Superior temporal gyrus (tissue), 1 donor: ENCODE results near the gene PLA2G15.

Source experiments
- DNase-seq: peaks from one replicate; pipeline ENCODE4 v3.0.0-alpha.2; 2016; ENCODE audit errors: extremely low spot score

The PLA2G15 gene

DNA sequence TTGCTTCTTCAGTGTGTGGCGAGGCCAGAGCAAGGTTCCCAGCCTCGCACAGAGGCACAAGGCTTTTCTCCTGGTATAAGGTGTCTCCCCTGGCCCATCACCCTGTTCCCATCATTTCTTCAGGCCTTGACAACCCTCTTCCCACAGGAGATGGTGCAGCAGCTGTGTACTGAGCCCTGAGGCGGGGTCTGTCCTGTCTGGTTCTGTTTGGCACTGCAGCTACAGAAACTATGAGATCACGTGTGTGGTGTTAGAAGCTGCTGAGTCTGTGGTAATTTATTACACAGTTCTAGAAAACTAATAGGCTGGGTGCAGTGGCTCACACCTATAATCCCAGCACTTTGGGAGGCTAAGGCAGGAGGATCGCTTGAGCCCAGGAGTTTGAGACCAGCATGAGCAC is 7.2 kb downstream of the PLA2G15 start:
- DNase-seq, result no peak

DNA sequence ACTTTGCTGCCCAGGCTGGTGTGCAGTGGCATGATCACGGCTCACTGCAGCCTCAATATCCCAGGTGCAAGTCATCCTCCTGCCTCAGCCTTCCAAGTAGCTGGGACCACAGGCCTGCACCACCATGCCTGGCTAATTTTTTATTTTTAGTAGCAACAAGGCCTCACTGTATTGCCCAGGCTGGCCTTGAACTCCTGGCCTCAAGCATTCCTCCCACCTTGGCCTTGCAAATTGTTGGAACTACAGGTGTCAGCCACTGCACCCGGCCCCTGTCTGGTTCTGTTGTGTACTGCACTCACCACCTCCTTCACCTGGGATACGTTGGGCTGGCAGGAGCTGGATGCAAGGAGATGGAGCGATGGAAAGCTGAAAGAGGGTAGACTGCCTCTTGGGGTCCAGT is 8.5 kb downstream of the PLA2G15 start:
- DNase-seq, result no peak

- DNase-seq, result no peak
Observed at GRCh38 chr16:68255712-68256111, 10.5 kb downstream of the PLA2G15 start.

DNA sequence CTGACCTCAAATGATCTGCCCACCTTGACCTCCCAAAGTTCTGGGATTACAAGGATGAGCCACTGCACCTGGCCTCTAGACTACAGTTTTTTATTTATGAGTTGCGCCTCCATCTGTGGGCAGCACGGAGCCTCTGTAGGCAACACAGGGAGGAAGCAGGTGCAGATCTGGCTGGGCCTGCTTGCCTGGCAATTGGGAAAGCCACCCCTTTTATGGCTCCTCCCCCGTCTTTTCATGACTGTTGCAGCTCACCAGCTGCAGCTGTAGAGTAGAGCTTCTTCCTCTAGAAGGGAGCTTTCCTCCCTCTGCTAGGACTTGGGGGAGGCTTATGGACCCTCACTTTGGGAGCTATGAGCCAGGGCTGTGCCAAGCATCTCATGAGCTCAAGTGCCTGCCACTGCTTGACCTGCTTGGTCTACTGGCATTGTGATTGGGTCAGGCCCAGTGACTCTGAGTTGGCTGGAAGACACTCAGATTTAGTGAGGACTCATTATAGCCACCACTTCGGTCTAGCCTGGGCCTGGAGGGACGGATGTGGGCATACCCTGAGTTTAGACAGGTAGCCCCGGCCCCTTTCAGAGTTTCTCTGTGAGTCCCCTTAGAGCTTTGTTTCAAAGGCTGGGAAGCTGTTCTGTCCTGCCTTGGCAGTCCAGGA is 12.2 kb downstream of the PLA2G15 start:
- peak; percentile 33 for DNase-seq

DNA sequence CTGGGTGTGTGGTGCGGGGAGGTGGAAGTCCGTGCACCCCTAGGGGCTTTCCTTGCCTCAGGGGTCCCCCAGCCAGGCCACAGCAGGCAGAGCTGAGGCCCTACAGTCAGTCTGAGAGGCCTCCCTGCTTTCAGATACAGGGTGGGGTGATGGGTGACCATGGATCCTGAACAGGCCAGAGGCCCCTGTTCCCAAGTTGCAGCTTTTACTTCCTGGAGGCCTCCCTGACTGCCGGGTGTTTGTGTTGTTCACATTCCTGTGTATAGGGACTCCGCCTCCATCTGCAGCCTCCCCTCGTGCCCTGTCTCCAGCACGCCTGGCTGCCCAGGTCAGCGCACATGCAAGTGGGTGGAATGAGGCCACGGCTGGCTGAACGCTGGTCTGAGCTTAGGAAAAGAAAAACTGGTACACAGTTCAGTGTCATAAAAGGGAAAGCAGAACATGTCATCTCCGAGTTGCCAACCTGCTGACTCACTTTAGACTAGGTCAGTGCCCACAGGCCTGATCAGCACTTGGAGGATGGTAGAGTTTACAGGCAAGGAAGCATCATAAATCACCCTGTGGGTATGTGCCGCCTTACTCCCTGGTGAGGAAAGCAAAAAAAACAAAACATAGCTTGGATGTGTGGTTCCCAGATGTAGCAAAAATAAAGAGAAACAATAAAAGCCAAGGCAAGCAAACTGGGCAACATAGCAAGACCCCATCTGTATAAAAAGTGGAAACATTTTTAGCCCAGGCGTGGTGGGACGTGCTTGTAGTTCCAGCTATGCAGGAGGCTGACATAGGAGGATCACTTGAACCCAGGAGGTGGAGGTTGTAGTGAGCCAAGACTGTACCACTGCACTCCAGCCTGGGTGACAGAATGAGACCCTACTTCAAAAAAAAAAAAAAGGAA is 13.0 kb downstream of the PLA2G15 start:
- no peak for DNase-seq

GRCh38 chr16:68259007-68259825 is 14.0 kb downstream of the PLA2G15 start:
- no peak for DNase-seq

DNA sequence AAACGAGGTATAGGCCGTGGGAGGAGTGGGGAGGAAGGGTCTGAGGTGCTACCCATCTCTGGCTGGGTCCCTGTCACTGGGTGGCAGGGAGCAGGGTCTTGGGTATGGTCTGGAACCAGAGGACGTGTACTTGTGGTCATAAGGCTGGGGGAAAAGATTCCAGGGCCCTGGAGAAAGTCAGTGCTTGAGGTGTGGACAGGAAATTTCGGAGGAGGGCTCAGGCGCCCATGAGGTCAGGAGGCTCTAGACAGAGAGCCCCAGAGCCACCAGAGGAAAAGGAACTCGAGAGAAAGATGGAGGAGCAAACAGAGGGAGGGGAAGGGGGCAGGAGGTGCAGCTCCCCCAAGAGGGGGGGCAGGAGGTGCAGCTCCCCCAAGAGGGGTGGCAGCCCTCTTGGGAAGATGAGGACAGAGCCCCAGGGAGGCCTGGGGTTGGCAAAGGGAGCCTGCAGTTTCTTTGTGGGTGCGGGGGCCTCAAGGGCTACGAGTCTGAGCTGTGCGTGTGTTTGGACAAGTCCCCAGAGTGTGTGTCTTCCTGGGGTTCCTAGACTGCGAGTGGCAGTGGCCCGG is 18.5 kb downstream of the PLA2G15 start:
- no peak for DNase-seq

GRCh38 chr16:68264128-68265077 is 19.2 kb downstream of the PLA2G15 start, which contains the start of gene SLC7A6:
Gene SLC7A6 (plus strand): TSS chr16:68264526. CDS start chr16:68274727, 10,201 bp downstream.
- peak; percentile 57 for DNase-seq

GRCh38 chr16:68265078-68265920 is 20.1 kb downstream of the PLA2G15 start:
- DNase-seq, result peak; percentile 51

- DNase-seq, result no peak
Observed at GRCh38 chr16:68267612-68268405, 22.6 kb downstream of the PLA2G15 start.

GRCh38 chr16:68269793-68270192 is 24.6 kb downstream of the PLA2G15 start:
- DNase-seq, result no peak

- DNase-seq, result no peak
Observed at GRCh38 chr16:68270353-68270752, 25.2 kb downstream of the PLA2G15 start.

DNA sequence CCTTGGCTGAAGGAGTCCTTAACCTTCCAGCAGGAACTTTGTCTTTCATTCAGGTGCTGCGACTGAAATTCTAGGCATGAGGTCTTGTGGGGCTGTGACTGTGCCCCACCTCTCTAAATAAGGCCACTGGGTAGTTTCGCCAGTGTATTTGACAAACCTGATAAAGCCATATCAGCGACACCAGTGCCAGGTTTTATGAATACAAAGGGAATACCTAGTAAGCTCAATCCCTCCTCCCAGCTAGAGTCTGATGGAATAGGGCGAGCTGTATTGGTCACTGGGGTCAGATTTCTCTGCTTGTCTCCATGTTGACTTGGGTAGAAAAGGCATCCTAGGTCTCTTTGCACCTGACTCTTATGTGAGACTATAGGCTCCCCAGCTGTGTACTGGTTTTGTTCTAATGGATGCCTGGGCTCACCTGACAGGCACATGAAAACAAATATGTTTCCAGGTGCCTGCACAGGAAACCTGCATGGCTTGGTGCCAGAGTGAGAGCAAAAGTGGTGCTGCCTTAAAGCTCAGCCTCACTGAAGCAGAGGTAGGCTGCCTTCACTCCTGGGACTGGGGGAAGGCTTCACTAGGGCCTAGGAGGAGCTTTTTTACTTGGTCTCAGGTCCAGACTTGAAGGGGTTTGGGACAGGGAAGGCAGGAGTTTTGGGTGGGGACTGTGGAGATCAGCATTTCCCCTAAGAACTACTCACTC is 27.5 kb downstream of the PLA2G15 start:
- DNase-seq, result no peak

- DNase-seq, result no peak
Observed at GRCh38 chr16:68273459-68273858, 28.3 kb downstream of the PLA2G15 start.

GRCh38 chr16:68273896-68274295 is 28.7 kb downstream of the PLA2G15 start:
- no peak for DNase-seq

- DNase-seq, result no peak
Observed at GRCh38 chr16:68274441-68274840, 29.3 kb downstream of the PLA2G15 start.

DNA sequence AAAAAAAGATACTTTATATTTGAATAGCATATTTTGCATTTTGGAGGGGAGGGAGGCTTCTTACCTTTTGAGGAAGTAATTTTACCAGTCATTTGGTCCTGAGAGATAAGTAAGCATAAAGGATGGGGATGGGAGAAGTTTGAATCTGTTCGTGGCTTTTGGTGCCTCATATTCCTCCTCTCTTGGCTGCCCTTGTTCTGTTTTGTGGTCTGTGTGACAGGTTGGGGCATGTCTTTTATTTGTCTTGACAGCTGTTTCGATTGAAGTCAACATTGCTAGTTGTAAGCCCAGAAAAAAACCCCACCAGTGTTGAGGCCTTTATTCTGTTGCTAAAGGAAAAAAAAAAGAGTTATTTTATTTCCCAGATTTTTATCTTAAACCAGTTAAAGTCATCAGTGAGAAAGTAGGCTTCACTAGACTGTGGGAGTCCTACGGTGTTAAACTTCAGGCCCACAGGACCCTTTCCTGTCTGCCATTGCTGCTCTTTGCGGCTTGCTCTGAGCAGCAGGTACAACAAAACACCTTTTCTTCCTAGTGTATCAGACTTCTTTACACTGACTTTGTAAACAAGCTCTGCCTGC is 30.5 kb downstream of the PLA2G15 start:
- no peak for DNase-seq

DNA sequence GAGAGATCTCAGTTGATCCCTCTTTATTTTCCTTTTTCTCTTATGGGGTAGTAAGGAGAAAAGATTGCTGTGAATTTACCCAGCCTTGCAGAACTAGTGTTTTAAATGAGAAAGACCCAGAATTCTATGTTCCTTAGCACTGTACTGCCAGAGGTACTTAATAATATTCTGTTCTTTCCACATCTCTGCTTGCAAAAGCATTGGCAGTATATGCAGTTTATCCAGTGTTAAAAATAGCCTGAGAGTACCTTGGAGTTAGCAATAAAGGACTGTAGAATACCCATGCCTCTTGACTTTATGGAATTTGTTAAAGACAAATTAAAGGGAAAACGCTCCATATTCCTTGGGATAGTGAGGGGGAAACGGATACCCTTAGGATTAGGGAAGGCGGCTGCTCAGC is 31.1 kb downstream of the PLA2G15 start:
- DNase-seq, result no peak
